Activated naive CD4-positive, alpha-beta T cell treated with anti-CD3 and anti-CD28 coated beads, Interleukin-2, amount 50 U/mL, for 24 hours (primary cell): Measurements from ENCODE around the gene TJAP1.

ENCODE experiments used
- H3K27ac Mint-ChIP-seq: one replicate; pipeline ENCODE4 v1.8.0; 2021; ENCODE audit warnings: mild to moderate bottlenecking, mixed read lengths
- H3K27me3 Mint-ChIP-seq: one replicate; pipeline ENCODE4 v1.8.0; 2021; ENCODE audit warnings: mixed read lengths
- H3K36me3 Mint-ChIP-seq: one replicate; pipeline ENCODE4 v1.8.0; 2021; ENCODE audit warnings: mixed read lengths
- H3K4me1 Mint-ChIP-seq: one replicate; pipeline ENCODE4 v1.8.0; 2021; ENCODE audit warnings: mixed read lengths
- H3K4me3 Mint-ChIP-seq: one replicate; pipeline ENCODE4 v1.8.0; 2021; ENCODE audit warnings: mild to moderate bottlenecking, mixed read lengths
- H3K9me3 Mint-ChIP-seq: one replicate; pipeline ENCODE4 v1.8.0; 2021; ENCODE audit warnings: mixed read lengths

The TJAP1 gene

DNA sequence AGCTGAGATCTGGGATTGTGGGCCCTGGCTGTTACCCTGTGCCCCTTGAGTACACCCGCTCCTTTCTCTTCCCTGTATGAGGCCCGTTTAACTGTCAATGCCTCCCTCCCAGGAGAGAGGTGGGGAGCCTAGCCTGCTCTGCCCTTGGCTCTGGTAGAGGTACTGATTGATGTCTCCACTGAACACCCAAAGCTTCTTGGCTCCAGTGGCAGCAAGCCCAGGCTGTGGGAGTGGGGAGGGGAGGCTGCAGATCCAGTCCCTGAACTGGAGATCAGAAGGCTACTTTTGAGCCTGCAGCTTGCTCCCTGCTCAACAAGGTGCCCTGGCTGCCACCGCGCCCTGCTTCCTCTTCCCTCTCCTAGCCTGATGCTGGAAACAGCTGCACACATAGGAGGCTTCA lies 25.3 kb downstream of the TJAP1 start:
- H3K4me1 Mint-ChIP-seq = peaks cover 7% of the 10 kb centered on the region
- H3K9me3 Mint-ChIP-seq = no peaks in the 10 kb centered on the region
- no peak overlapping the region for H3K27ac Mint-ChIP-seq
- H3K4me3 Mint-ChIP-seq = no peak overlapping the region
- H3K27me3 Mint-ChIP-seq = no peaks in the 10 kb centered on the region
- H3K36me3 Mint-ChIP-seq = peaks cover 4% of the 10 kb centered on the region

DNA sequence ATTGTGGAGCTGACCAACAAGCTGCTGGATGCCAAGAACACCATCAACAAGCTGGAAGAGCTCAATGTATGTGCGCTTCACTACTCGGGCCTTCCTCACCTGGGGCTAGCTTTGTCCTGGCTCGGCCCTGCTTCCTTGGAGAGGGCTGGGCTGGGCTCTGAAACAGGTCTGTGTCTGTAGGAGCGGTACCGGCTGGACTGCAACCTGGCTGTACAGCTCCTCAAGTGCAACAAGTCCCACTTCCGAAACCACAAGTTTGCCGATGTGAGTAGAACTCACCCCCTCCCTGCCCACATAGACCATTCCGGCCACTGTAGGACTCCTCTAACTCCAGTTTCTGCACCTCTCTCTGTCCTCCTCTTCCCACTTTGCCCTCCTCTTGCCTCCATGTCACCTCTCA lies 26.1 kb downstream of the TJAP1 start:
- H3K27me3 Mint-ChIP-seq = peaks cover 3% of the 10 kb centered on the region
- H3K9me3 Mint-ChIP-seq = no peaks in the 10 kb centered on the region
- no peak overlapping the region for H3K4me3 Mint-ChIP-seq
- peaks cover 4% of the 10 kb centered on the region for H3K36me3 Mint-ChIP-seq
- H3K4me1 Mint-ChIP-seq = peaks cover 9% of the 10 kb centered on the region
- H3K27ac Mint-ChIP-seq = peak overlapping the region; percentile 66

DNA sequence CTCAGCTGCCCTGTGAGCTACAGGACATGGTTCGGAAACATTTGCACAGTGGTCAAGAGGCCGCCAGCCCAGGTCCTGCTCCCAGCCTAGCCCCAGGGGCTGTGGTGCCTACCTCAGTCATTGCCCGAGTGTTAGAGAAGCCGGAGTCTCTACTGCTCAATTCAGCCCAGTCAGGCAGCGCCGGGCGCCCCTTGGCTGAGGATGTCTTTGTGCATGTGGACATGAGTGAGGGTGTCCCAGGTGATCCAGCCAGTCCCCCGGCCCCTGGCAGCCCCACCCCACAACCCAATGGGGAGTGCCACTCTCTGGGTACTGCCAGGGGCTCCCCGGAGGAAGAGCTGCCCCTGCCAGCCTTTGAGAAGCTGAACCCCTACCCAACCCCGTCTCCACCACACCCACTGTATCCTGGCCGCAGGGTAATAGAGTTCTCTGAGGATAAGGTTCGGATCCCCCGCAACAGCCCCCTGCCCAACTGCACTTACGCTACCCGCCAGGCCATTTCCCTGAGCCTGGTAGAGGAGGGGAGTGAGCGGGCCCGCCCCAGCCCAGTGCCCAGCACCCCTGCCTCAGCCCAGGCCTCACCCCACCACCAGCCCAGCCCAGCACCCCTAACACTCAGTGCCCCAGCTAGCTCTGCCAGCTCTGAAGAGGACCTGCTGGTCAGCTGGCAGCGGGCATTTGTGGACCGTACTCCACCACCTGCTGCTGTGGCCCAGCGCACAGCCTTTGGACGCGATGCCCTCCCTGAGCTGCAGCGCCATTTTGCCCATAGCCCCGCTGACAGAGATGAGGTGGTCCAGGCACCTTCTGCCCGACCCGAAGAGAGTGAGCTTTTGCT lies 27.6 kb downstream of the TJAP1 start:
- H3K27ac Mint-ChIP-seq = no peak overlapping the region
- no peak overlapping the region for H3K4me3 Mint-ChIP-seq
- H3K9me3 Mint-ChIP-seq = no peaks in the 10 kb centered on the region

DNA sequence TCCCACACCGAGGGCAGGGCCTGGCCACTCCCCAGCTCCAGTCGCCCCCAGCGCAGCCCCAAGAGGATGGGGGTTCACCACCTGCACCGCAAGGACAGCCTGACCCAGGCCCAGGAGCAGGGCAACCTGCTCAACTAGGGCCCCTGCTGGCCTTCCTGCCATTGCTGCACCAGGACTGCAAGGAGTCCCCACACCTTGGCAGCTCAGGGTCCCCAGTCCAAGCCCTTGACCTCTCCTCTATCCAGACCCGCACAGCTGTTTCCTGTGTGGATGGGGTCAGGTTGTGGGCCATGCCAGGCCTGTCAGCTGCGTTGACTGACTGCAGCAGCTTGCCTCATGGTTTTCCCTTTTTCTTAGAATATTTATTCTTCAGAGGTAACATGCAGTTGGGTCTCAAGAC lies 28.3 kb downstream of the TJAP1 start:
- no peak overlapping the region for H3K27ac Mint-ChIP-seq

More for the DNA sequence above, 27.6 kb downstream of the TJAP1 start:
- Mint-ChIP-seq H3K4me1 (peaks cover 18% of the 10 kb centered on the region), H3K36me3 (peaks cover 4% of the 10 kb centered on the region), H3K27me3 (peaks cover 11% of the 10 kb centered on the region)

DNA sequence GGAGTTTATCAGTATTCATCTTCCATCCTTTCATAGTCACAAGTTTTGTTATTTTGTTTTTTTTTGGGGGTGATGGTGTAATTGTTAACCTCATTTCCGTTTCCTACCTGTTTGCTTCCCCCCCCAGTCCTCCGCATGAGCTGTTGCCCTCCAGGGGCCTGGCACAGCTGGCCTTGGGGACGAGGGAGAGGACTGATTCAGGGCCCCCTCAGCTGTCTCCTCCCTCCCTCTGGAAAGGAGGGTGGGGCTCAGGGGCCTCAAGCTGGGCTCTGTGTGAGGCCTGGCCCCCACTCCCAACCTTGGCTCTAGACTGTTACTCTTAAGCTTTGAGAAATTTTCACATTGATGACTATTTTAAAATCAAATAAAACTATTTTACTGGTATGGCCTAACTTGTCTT lies 28.8 kb downstream of the TJAP1 start:
- Mint-ChIP-seq H3K9me3 (no peaks in the 10 kb centered on the region), H3K36me3 (peaks cover 4% of the 10 kb centered on the region), H3K27ac (no peak overlapping the region), H3K4me3 (no peak overlapping the region), H3K27me3 (peaks cover 11% of the 10 kb centered on the region), H3K4me1 (peaks cover 18% of the 10 kb centered on the region)

More for the DNA sequence above, 28.3 kb downstream of the TJAP1 start:
- peaks cover 4% of the 10 kb centered on the region for H3K36me3 Mint-ChIP-seq
- H3K9me3 Mint-ChIP-seq = no peaks in the 10 kb centered on the region
- peaks cover 11% of the 10 kb centered on the region for H3K27me3 Mint-ChIP-seq
- H3K4me3 Mint-ChIP-seq = no peak overlapping the region
- peaks cover 18% of the 10 kb centered on the region for H3K4me1 Mint-ChIP-seq

DNA sequence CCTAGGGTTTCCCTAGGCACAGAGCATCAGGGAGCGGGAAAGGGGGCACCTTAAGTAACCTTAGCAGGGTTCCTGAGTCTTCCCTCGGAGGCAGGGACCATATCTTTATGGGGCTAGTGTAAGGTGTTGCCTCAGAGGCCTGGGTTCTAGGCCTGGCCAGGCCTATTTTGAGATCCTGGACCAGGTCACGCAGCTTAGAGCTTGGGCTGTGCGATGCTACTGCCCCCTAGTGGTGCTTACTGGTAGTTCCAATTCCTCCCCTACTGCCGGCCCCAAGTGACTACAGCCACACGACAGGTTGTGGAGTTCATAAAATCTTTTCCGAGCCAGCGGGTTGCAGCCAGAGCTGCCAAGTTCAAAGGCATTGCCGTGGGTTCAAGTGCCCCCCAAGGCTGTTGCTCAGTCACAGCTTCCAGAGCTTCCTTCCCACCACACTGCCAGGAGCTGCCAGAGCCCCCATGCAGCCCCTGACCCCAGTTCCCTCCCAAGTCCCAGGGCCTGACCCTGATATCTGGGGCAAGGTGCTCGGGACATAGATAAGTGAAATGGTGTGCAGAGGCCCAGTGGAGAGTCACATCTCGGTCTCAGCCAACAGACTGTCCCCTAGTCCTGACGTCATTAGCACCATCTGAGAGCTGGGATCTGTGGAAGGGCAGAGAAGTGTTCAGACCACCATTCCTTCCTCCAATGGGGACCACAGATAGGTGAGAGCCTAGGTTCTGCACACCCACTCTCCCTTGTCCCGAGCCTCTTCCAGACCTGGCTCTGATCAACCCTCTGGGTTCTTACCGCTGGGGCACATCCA lies 29.5 kb downstream of the TJAP1 start:
- Mint-ChIP-seq H3K27me3 (peaks cover 11% of the 10 kb centered on the region), H3K4me3 (no peak overlapping the region), H3K4me1 (peaks cover 23% of the 10 kb centered on the region)

DNA sequence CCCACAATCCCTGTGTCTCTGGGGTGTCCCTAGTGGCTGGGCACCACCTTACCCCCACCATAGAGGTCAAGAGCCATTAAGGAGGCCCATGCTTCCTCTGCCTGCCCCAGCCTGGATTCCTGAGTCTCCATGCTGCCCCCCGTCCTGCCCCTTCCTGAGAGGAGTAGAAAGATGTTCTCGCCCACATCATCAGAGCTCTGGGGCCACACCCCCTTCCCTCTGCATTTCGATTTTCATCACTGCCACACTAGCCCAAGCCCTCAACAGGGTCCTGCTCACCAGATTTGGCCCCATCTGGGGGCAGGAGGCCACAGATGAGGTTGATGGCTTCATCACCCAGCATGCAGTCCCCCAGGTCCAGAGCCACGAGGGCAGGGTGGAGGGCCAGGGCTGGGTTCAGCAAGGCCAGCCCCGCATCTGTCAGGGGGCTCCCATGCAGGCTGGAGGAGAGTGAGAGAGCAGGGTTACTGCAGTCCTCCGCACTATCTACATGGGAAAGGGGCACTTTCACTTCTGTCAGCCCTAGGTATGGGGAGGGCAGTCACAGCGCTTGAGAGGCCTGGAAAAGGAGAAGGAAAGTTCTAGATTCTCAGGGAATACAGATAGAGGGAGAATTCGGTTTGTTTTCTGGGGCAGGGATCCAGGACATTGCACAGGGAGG lies 31.2 kb downstream of the TJAP1 start:
- Mint-ChIP-seq H3K9me3 (no peaks in the 10 kb centered on the region), H3K36me3 (peaks cover 9% of the 10 kb centered on the region), H3K27me3 (peaks cover 11% of the 10 kb centered on the region), H3K4me1 (peaks cover 29% of the 10 kb centered on the region), H3K4me3 (peak overlapping the region; percentile 80), H3K27ac (peak overlapping the region; percentile 25)

More for the DNA sequence above, 29.5 kb downstream of the TJAP1 start:
- Mint-ChIP-seq H3K36me3 (peaks cover 7% of the 10 kb centered on the region), H3K9me3 (no peaks in the 10 kb centered on the region), H3K27ac (no peak overlapping the region)

DNA sequence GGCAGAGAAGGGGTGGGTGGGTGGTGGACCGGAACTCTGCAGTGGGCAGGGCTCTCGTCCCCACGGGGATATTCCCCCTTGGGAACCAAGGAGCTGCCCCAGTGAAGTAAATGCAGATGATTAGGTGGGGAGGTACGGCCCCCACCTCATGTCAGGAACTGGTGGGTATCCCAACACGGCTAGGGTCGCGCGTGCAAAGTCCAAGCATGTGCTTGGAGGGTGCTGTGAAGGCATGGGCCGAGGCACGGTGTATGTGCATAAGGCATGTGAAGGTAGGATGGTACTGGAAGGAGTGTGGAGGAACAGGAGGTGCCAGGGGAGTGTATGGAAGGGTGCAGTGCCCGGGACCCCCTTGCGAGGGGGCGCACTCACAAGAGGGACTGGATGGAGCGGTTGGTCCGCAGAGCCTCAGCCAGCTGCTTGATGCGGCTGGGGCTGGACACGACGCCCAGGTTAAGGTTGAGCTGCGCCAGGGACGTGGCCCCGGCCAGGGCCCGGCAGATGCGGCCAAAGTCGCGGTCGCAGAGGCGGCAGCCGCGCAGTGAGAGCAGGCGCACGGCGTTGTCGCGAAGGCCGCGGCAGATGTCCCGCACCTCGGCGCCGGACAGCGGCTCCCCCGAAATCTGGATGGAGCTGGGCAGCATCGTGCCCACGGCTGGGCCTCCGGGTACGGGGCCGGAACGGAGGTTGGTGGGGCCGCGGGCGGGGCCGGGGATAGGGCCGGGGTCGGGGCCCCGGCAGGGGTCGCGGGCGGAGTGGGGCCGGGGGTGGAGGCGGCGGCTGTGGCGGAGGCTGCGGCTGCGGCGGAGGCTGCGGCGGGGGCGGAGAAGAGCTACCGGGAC lies 32.0 kb downstream of the TJAP1 start:
- Mint-ChIP-seq H3K27me3 (peaks cover 11% of the 10 kb centered on the region), H3K36me3 (peaks cover 10% of the 10 kb centered on the region), H3K9me3 (no peaks in the 10 kb centered on the region), H3K4me3 (peak overlapping the region; percentile 80), H3K27ac (peak overlapping the region; percentile 10), H3K4me1 (peaks cover 32% of the 10 kb centered on the region)

DNA sequence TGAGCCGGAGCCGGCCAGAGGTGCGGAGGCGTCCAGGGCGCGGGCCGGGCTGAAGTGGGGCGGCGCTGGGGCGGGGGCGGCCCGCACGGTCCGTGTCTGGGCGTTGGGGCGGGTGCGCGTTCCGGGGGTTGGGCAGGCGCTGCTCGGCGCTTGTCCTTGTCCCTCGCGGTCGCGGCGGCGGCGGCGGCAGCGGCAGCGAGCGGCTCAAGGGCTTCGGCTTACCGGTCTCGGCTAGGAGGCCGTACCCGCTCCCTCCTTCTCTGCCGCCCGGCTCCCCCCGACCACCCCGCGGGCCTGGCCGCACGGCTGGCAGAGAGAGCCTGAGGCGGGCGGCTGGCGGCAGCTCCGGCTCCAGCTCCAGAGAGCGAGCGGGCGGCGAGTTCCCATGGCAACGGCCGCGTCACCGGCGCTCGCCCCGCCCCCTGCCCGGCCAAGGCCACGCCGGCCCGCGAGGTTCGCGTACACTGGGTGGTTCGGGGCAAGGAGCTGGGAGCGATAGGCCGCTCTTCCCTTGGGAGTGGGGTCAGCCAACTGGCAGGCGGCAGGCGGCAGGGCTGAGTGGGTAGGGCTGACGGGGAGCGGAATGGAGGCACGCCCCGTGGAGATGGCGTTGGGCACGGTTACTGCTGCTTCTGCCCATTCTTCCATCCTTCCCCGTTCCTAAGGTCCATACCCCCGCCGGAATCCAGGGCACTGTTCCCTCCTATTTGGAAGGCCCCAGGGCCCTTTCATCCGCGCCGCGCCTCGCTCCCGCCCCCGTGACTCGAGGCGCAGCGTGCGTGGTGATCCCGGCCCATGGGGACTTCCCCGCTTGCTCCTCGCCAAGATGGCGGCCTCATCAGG lies 32.8 kb downstream of the TJAP1 start, which contains the start of gene LRRC73:
Gene LRRC73, minus strand, starts transcription at position 363 of the 843 bp plus-strand sequence. CDS start 561 bp downstream, outside the sequence.
- H3K4me3 Mint-ChIP-seq = peak within 1 kb of the TSS; percentile 80
- H3K9me3 Mint-ChIP-seq = no peaks in the 10 kb centered on the region
- peaks cover 40% of the 10 kb centered on the region for H3K4me1 Mint-ChIP-seq
- H3K27ac Mint-ChIP-seq = peak within 1 kb of the TSS; percentile 12
- H3K27me3 Mint-ChIP-seq = peaks cover 11% of the 10 kb centered on the region
- peaks cover 11% of the 10 kb centered on the region for H3K36me3 Mint-ChIP-seq

DNA sequence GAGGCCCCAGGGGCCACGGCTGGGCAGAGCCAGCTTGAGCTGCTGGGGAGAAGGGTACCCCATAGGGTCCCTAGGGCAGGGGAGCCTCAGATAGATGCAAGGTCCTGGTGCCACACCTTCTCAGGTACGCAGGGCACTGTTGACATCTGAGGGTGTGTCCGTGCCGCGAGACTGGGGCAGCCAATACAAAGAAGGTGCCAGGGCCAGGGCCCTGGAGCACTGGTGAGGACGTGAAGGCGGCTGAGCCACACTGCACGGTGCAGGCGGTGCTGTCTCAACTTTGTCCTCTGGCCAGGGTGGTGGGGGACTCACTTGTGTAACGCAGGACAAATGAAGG lies 33.4 kb downstream of the TJAP1 start:
- peaks cover 11% of the 10 kb centered on the region for H3K27me3 Mint-ChIP-seq
- peak overlapping the region; percentile 70 for H3K4me3 Mint-ChIP-seq
- peaks cover 45% of the 10 kb centered on the region for H3K4me1 Mint-ChIP-seq
- H3K9me3 Mint-ChIP-seq = no peaks in the 10 kb centered on the region
- H3K36me3 Mint-ChIP-seq = peaks cover 11% of the 10 kb centered on the region
- H3K27ac Mint-ChIP-seq = no peak overlapping the region

DNA sequence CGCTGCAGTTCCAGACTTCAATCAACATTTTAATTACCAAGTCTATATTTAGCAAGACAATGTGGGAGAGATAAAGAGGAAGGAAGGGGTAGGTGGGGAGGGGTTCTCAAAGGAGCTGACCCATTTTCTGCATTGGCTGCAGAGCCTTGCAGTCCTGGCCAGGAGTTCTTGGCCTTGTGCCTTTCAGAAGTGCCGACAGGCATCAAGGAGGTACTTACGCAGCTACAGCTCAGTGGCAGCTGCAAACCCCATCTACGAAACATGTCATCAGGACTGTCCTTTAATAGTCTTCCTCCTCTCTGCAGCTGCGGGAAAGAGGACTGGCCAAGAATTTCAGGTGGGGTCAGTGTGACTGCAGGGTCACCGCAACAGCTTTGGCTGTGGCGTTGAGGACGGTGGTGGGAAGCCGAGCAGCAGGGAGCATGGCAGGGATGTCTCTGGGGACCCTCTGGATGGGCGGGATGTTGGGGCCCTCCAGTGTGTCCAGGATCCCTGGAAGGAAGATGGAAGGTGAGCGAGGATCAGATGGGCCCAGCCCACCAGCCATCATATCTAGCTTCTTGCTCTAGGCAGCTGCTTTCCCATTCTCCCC lies 34.5 kb downstream of the TJAP1 start:
- peaks cover 11% of the 10 kb centered on the region for H3K36me3 Mint-ChIP-seq
- H3K9me3 Mint-ChIP-seq = no peaks in the 10 kb centered on the region
- H3K27ac Mint-ChIP-seq = peak overlapping the region; percentile 74
- peak overlapping the region; percentile 12 for H3K4me3 Mint-ChIP-seq
- H3K27me3 Mint-ChIP-seq = peaks cover 11% of the 10 kb centered on the region
- H3K4me1 Mint-ChIP-seq = peaks cover 46% of the 10 kb centered on the region

DNA sequence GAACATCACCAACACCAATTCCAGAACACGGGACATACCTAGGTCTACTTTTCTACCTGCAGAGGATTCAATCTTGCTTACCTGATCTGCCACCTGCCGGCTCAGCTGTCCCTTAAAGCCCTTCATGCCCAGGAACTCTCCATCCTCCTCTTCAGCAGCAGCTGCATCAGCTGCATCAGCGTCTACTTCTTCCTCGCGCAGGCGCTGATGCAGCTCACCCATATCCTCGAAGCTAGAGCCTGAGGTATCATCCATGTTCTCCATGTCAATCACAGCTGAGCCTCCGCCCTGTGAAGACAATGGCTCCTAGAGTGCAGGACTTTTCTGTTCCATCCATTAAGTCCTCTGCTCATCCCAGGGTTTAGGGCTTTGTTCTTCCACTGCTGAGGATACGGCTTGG lies 38.4 kb downstream of the TJAP1 start:
- Mint-ChIP-seq H3K27me3 (no peaks in the 10 kb centered on the region), H3K9me3 (no peaks in the 10 kb centered on the region), H3K4me3 (no peak overlapping the region), H3K36me3 (peaks cover 19% of the 10 kb centered on the region), H3K27ac (no peak overlapping the region), H3K4me1 (peaks cover 33% of the 10 kb centered on the region)

DNA sequence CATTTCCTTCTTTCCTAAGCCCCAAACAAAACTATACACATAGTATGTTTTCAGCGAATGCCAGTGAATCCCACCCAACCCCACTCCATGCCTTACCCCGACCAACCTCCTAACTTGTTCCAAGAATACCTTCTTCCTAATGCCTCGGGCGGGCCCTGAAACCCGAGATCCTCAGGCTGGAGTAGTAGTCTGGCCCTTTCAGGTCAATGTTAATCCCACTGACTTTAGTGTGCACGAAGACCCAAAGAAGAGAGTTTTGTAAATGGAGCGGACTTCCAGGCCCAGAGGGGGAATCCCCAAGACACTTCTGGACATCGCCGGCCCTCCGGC lies 39.0 kb downstream of the TJAP1 start:
- Mint-ChIP-seq H3K9me3 (no peaks in the 10 kb centered on the region), H3K36me3 (peaks cover 19% of the 10 kb centered on the region)

More for the DNA sequence above, 39.0 kb downstream of the TJAP1 start:
- Mint-ChIP-seq H3K4me3 (no peak overlapping the region), H3K27ac (no peak overlapping the region), H3K4me1 (peaks cover 33% of the 10 kb centered on the region), H3K27me3 (no peaks in the 10 kb centered on the region)
